Superior temporal gyrus (tissue), 1 donor: Measurements from ENCODE around the gene IRS1.
"Not testable (repeated sequence)": the region's sequence is repeated elsewhere in the genome, so short reads cannot be mapped to it uniquely, and the experiment has no call there.

Source experiments
- DNase-seq: peaks from one replicate; pipeline ENCODE4 v3.0.0-alpha.2; 2016; ENCODE audit errors: extremely low spot score

IRS1 gene, protein sequence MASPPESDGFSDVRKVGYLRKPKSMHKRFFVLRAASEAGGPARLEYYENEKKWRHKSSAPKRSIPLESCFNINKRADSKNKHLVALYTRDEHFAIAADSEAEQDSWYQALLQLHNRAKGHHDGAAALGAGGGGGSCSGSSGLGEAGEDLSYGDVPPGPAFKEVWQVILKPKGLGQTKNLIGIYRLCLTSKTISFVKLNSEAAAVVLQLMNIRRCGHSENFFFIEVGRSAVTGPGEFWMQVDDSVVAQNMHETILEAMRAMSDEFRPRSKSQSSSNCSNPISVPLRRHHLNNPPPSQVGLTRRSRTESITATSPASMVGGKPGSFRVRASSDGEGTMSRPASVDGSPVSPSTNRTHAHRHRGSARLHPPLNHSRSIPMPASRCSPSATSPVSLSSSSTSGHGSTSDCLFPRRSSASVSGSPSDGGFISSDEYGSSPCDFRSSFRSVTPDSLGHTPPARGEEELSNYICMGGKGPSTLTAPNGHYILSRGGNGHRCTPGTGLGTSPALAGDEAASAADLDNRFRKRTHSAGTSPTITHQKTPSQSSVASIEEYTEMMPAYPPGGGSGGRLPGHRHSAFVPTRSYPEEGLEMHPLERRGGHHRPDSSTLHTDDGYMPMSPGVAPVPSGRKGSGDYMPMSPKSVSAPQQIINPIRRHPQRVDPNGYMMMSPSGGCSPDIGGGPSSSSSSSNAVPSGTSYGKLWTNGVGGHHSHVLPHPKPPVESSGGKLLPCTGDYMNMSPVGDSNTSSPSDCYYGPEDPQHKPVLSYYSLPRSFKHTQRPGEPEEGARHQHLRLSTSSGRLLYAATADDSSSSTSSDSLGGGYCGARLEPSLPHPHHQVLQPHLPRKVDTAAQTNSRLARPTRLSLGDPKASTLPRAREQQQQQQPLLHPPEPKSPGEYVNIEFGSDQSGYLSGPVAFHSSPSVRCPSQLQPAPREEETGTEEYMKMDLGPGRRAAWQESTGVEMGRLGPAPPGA (N-terminal part only)

DNA sequence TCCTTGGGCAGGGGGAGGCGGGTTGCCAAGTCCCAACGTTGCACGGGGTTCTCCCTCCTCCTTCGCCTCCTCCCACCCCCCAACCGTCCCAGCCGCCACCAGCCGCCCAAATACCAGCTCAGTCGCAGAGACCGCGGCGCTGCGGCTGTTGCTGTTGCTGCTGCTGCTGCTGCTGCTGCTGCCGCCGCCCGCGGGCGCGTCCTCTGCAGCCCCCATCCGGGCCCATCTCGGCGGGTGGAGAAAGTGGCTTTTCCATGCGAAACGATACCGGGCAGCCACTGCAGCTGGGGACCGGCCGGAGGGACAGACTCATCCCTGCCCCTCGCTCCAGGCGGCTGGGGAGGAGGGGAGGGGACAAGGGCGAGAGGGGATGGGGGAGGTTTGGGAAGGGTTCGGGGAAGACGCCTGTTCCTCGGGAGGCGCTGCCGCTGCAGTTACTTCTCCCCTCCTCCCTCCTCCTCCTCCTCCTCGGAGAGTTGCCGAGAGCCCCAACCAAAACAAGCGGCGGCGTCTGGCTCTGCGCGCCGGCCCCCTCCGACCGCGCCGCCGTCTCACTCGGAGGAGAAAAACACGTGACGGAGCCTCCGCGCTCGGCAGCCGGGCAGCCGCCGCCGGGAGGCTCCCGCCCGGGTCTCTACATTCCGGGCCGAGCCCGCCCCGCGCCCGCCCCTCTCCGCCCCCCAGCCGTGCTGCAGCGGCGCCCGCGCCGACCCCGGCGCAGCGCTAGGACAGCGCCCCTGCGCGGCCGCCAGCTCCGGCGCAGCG lies at the start of gene IRS1:
Gene IRS1 (minus strand): TSS at position 610 of the 765 bp plus-strand sequence. CDS start 1,082 bp downstream, outside the sequence.
- DNase-seq: peak; percentile 39

DNA sequence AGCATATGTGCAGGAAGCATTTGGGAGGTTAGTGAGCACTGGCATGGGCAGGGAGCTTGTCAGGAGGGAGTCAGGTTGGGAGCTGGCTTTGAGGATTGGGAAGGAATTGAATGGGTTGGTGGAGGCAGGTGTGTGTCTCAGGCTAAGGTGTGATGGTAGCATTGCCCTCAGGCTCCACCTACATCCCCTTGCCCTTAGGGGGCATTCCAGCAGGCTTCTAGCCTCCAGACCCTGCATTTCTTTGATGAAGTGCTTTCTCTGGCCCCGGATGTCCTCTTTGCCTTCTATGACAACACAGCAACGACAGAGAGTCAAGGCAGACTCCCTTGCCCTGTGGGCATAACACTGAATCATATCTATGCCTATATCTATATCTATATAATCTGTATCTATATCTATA lies 49.7 kb upstream of the IRS1 start:
- DNase-seq: no peak

DNA sequence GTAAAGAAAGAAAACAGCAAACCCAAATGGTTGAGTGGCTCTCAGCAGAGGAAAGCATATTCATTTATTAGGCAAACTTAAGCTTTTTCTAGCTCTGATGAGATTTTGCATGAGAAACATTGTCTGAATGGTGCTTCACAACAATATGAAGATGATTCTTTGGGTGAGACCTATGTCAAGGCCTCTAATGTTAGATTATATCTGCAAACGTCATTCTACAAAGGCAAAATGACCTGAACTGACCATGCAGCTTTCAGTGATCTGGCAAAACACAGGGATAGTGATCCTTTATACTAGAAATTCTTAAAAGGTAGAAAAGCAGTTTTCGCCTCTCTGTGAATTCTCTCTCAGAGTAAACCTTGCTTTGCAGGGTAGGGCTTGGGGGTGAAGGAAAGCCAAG lies 47.9 kb upstream of the IRS1 start:
- DNase-seq: no peak

DNA sequence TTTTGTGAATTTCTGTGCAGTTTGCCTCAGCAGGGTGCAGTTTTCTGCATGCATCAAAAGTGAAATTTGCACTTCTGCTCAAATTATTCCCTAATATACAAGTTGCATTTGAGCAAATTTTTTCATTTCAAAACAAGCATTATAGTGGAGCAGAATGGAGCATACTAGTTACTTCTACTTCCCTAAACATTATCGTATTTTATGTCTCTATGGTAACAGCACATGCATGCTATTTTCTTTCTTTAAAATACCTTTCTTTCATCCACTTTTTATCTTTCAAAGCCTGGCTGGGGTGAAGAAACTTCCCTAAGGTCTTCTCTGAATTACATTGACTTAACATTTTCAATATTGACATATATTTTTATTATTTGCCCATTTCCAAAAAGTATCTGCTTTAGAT lies 47.5 kb upstream of the IRS1 start:
- no peak for DNase-seq

DNA sequence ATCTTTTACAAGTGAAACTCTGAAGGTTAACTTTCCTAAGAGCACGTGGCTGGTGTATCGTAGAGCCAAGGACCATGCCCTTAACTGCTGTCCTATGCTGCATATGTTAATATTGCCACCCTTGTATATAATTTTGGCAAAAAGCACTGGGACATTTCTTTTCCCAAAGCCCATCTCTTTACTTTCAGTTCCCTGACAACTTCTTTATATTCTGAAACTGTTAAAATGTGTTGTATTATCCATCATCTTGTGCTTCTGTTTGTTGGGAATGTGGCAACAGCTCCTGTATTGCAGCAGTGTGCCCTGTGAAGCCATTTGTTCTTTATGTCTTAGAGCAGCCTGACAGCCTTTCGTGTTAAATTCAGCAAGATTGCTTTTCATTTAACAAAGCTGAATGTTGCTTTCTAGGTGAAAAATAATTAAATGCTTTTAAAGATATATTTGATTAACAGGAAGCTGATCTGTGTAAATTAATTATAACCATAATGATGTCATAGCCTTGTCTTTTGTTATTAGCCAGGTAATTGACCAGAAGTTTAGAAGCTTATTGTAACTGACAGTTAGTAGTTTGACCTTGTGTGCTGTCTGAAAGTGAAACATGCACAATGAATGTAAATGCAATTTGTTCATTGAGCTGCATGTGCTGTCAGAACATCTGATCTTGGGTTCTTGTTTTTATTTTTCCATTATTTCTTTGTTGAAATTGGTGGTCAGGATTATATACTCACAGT lies 45.9 kb upstream of the IRS1 start:
- DNase-seq: no peak

DNA sequence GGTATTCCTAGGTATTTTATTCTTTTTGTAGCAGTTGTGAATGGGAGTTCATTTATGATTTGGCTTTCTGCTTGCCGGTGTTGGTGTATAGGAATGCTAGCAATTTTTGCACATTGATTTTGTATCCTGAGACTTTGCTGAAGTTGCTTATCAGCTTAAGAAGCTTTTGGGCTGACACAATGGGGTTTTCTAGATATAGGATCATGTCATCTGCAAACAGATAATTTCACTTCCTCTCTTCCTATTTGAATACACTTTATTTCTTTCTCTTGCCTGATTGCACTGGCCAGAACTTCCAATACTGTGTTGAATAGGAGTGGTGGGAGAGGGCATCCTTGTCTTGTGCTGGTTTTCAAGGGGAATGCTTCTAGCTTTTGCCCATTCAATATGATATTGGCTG lies 43.4 kb upstream of the IRS1 start:
- DNase-seq: not testable (repeated sequence)

DNA sequence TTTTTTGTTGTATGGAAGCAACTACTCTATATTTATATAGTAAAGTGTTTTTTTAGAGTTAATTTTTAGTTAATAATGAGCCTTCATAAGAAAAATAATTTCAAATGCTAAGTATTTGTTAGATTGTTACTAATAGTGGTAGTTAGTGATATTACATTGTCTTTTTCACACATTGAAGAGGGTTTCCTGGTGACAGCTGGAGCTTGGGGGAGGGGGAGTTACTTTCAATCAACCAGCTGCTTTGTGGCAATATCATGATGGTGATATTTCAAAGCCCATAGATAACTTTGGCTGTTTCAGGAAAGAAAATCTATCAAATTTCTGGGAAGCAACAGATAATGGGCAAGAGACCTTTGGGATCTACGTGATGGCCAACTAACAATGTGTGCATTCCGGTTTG lies 40.3 kb upstream of the IRS1 start:
- no peak for DNase-seq

DNA sequence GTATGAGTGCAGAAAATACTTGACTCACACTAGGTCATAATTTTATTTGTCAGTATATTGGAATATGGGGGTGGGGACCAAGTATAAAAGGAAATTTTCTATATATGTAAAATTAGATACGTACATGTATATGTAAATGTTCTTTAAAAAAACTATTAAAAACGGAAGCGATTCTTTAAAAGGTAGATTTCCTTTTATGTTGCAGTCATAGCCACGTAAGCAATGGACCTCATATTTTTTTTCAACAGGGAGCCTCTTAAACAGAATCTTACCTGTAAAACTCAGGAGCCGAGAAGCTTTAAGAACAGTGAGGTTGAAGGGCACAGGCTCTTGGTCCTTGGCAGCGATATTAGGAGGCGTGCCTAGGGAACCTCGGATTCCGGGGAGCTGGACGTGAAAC lies 39.5 kb upstream of the IRS1 start:
- no peak for DNase-seq

DNA sequence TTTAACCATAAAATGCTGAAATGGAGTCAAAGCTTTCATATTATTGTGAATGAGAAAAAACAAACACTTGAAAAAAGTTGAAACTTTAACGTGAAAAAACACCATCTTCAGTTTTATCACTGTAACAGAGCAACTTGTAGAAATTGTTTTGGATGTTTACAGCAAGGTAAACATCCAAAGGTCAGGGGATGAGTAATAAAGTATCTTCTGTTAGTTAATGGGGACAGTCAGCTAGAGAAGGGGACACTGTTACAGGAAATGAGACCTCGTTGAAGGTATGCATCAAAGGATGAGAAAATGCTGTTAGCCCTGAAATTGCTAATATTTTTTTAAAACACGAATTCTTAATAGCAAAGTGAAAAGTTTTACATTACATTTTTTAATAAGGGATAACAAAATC lies 39.1 kb upstream of the IRS1 start:
- no peak for DNase-seq

DNA sequence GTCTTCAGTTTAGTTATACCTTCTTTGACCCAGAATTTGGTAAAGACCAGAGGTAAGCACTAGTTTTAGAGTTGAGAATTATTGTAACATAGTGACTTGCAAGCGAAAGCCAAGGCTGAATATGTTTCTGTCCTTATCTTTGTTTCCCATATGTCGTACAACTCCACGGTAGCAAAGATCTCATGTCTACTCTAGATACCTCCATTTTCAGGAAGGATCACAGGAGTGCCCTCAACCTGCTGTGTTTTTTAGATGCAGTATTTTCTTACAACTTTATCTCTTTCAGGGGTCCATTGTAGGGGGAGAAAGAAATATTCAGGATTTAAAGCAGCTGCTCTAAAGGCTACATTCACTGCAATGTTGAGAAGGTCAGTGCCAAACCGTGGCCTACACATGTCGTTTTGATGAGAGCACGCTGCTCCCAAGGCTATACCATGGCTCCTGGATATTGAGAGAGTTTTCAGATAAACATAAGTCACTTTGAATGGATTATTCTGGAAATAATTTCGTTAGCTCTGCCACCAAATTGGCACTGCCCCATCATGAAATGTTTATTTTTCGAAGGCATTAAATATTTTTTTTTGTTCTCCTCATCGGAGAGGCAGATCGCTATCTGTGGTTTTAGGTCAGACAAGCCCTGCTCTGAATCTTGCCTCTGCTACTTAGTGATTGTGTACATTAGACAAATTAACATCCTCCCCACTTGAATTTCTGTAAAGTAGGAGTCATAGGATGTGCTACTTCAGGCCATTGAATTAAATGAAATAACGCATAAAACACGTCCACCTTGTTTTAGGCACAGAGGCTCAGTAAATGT lies 38.4 kb upstream of the IRS1 start:
- no peak for DNase-seq

DNA sequence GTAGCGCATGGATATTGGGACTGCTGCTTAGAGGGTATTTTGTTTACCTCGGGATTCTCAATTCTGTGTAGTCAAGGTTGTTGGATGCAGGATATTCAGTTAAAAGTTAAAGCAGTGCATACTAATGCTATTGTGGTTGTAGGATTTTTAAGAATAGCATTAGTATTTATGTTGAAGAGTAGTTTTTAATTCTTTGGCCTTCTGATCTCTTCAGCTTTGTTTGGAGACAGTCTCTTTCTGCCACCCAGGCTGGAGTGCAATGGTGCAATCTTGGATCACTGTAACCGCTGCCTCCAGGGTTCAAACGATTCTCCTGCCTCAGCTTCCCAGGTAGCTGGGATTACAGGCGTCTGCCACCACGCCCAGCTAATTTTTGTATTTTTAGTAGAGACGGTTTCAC lies 37.7 kb upstream of the IRS1 start:
- DNase-seq: no peak

DNA sequence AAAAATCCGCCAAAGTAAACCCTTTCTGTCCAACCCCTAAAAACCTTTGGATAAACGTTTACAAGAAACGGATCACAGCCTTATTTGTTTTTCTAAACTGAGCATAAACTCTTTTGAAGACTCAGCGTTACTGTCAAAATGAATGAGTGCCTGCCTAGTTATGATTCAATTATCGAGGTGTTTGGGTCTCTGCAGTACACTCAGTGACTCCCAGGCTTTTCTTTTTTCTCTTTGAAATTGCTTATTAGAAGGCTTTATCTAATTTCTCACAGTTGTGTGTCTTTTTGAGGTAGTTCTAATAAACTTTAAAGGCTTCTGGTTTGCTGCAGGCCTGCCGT lies 36.9 kb upstream of the IRS1 start:
- no peak for DNase-seq

DNA sequence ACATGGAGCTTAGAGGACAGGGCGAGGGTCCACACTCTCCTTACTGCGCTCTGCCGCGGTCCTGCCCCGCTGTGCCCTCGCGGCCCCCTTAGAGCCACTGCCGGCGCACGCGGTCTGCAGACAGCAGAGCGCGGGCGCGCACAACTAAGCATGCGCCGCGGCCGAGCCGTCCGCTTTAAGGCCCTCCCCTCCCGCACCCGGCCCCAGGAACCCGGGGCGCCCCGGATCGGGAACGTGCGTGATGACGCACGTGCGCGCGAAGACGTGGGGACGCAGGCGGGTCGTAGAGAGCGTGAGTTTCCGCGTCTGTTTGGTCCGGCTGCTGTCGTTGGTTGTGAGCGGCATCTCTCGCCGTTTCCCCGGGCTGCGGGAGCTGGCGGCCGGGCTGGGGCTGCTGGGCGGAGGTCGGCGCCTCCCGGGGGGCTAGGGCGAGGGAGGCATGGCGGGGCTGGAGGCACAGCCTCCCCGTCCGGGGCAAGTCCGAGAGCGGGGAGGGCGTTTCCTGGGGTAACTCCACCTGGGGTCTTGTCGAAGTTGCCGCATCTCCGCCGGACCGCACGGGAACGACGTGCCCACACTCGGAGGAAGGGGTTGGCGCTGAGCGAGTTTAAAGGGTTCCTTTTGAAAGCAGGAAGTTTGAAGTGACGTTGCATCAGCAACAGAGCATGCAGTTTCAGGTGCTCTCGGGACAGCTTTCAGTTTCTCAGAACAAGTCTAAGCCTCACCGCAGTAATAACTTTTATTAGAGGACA lies 36.4 kb upstream of the IRS1 start, which contains the start of gene RHBDD1:
Gene RHBDD1 (plus strand): TSS at position 259 of the 752 bp plus-strand sequence. CDS start 28,640 bp downstream, outside the sequence.
- DNase-seq: peak; percentile 93

DNA sequence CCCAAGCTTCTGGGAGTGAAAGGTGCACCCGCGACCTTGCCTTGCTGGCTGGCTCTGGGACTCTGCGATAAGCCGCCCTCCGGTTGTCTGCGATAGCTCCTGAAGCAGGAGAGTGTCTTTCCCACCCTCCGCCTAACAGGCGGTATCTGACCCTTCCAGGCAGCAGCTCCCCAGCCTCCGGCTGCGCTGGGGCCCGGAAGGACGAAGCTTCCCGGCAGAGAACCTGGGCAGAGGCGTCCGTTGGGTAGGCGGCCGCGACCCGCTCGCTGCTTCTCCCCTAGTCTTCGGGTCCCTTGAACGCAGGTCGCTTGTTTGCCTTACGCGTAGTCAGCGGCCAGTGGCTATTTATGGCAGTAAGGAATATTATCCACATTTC lies 35.8 kb upstream of the IRS1 start:
- DNase-seq: no peak

DNA sequence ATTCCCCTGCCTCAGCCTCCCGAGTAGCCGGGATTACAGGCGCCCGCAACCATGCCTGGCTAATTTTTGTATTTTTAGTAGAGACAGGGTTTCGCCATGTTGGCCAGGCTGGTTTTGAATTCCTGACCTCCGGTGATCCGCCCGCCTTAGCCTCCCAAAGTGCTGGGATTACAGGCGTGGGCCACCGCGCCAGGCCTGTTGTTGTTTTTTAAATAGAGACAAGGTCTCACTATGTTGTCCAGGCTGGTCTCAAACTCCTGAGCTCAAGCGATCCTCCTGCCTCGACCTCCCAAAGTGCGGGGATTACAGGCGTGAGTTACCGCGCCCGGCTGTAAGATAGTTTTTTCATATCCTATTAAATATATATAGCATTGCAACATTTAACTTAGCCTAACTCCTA lies 35.3 kb upstream of the IRS1 start:
- DNase-seq: not testable (repeated sequence)

DNA sequence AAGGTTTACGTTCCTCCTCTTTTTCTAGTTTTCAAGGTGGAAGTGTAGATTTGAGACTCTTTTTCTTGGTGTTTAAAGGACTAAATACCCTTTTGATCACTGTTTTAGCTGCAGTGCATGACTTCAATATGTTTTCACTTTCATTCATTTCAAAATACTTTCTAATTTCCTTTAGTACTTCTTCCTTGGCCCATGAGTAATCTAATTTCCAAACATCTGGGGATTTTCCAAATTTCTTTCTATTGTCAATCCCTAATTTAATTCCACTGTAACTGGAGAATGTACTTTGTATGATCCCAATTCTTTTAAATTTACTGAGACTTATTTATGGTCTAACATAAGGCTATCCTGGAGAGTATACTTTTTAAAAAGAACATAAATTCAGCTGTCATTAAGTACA lies 32.4 kb upstream of the IRS1 start:
- DNase-seq: no peak

DNA sequence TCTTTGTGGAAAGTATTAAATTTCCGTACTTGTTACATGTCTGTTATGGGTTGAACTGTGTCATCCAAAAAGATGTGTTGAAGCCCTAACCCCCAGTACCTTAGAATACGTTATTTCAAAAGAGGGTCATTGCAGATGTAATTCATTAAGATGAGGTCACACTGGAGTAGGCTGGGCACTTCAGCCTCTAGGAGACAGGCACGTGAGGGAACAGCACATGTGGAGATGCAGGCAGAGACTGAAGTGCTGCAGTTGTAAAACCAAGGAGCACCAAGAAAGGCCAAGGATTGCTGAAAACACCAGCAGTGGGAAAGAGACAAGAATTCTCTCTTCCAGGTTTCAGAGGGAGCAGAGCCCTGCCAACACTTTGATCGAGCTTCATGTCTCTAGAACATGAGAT lies 31.6 kb upstream of the IRS1 start:
- no peak for DNase-seq

DNA sequence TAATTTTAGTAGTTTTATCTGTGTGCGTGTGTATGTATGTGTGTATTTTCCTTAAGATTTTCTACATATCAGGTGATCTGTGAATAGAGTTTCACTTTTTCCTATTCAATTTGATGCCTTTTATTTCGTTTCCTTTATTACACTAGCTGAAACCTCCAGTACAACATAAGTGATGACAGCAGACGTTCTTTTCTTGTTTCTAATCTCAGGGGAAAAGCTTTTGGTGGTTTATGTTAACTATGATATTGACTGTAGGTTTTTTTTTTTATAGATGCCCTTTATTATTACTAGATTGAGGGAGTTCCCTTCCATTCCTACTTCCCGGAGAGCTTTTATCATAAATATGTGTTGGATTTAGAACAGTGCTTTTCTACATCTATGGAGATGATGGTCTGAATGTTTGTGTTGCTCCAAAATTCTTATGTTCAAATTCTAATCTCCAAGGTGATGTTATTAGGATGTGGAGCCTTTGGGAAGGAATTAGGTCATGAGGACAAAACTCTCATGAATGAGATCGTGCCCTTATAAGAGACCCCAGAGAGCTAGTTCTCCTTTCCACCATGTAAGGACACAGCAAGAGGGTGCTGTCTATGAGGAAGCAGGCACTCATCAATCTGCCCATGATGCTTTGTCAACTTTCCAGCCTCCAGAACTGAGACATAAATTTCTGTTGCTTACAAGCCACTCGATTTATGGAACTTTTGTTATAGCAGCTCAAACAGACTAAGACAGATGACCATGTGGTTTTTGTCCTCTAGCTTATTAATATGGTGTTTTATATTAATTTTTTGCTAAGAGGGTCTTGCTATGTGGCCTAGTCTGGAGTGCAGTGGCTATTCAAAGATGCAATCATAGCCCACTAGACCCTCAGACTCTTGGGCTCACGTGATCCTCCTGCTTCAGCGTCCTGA lies 30.4 kb upstream of the IRS1 start:
- DNase-seq: no peak

DNA sequence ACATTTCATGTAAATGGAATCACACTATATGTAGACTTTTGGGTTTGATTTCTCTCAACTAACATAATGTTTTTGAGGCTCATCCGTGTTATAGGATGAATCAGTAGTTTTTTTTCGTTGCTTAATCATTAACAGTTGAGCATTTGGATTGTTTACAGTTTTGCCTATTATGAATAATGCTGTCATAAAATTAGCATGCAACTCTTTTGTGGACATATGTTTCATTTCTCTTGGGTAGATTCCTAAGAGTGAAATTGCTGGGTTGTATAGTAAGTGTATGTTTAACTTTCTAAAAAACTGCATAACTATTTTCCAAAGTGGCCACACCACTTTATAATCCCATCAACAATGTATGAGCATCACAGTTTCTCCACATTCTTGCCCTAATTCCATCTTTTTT lies 28.6 kb upstream of the IRS1 start:
- DNase-seq: no peak
